GM12872 (cell line): ENCODE data around the gene PPP1CA.

Source experiments
- TF ChIP-seq, protein P1 (sequence below): IDR thresholded peaks from 3 replicates; pipeline ENCODE4 v1.5.1; 2011; ENCODE audit warnings: low read depth, mild to moderate bottlenecking, low read length, moderate library complexity; ENCODE audit not compliant: insufficient read depth

The PPP1CA gene

GRCh38 chr11:67432655-67433349 lies 31.1 kb upstream of the PPP1CA start:
- TF ChIP-seq, protein P1, sequence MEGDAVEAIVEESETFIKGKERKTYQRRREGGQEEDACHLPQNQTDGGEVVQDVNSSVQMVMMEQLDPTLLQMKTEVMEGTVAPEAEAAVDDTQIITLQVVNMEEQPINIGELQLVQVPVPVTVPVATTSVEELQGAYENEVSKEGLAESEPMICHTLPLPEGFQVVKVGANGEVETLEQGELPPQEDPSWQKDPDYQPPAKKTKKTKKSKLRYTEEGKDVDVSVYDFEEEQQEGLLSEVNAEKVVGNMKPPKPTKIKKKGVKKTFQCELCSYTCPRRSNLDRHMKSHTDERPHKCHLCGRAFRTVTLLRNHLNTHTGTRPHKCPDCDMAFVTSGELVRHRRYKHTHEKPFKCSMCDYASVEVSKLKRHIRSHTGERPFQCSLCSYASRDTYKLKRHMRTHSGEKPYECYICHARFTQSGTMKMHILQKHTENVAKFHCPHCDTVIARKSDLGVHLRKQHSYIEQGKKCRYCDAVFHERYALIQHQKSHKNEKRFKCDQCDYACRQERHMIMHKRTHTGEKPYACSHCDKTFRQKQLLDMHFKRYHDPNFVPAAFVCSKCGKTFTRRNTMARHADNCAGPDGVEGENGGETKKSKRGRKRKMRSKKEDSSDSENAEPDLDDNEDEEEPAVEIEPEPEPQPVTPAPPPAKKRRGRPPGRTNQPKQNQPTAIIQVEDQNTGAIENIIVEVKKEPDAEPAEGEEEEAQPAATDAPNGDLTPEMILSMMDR, result no peak

DNA sequence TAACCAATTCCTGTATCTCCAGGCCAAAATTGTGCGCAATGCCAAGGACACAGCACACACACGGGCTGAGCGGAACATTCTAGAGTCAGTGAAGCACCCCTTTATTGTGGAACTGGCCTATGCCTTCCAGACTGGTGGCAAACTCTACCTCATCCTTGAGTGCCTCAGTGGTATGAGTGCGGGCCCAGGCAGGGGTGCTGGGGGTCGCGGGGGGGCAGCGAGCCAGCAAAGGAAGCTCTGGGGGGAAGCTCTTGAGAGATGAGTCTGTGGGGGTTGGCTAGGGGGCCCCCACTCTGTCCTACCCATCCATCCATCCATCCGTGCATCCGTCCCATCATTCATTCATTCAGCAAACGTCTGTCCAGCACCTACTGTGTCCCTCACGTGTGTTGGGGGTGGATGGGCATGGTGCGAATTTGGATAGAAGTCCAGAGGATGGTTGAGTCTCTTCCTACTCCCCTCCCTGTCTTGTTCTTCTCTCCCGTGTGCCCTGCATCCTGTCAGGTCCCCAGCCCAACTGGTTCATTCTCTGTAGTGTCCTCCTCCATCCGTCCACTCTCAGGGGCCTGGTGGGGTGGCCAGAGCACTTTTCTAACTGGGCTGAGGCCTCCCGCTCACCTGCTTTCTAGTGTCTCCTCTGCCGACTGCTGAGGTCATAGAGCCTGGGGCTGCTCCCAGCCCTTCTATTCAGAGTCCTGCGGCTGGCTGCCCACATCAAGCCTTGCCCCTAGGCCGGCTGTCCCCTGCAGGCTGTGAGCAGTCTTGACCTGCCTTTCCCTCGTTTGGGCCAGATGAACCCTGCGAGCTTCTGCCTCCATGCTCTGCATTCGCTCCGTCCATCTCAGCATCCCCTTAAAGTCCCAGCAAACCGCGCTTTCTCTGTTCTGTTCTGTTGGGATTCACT lies 29.9 kb upstream of the PPP1CA start:
- TF ChIP-seq, protein P1, result no peak

- TF ChIP-seq, protein P1, result no peak
These were observed 28.1 kb upstream of the PPP1CA start for GRCh38 chr11:67429722-67430121.

DNA sequence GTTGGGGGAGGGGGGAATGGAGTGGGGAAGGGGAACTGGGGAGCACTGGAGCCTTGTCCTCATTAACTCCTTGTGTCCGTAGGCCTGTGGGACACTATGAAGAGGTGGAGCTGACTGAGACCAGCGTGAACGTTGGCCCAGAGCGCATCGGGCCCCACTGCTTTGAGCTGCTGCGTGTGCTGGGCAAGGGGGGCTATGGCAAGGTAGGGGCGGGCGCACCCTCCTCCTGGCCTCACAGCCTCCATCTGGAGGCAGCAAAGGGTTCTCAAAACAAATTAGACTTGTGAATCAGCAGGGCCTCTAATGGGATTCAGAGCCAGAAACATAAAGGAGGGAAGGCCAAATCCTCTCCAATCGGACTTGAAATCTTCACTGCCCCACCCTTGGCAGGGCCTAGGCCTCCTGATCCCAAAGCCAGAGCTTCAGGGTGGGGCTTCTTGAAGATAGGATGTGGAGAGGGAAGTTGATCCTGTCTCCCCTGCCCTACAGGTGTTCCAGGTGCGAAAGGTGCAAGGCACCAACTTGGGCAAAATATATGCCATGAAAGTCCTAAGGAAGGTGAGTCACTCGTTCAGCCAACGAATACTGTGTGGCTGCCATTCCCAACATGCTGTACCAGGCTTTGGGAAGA lies 27.5 kb upstream of the PPP1CA start:
- TF ChIP-seq, protein P1, result no peak

DNA sequence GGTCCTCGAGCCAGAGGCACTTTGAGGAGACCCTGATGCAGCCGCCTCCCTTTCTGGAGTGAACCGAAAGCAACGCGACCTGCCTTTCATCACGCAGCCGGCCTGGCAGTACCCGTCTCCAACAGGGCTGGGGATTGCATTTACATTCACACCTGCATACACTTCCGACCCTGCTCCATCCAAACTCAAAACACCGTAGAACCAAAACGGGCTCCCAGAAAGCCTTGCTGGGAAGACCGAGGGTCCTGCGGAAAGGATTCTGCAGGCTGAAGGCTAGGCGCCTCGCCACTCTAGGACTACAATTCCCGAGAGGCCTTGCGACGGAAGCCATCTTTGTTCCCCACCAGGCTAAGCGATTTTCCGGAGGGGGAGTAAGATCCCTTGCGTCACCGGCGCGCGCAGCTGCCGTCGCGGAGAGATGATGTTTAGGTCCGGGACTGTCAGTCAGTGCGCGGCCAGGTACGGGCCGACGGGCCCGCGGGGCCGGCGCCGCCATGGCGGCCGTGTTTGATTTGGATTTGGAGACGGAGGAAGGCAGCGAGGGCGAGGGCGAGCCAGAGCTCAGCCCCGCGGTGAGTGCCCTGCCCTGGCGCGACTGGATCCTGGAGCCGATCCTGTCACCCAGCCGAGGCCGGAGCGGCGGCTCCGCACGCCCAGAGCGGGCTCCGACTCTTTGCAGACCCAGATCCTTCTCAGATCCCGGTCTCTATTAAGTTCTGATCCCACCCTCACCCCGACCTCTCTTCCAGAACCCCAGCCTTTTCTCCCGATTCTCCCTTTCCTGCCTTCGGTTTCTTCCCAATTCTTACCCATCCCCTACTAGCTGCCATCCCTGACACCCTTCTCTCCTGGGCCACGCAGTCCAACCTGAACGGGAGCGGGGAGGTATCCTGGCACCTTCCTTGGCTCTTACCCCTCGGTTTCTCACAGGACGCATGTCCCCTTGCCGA lies 26.7 kb upstream of the PPP1CA start, which contains the start of gene RPS6KB2:
TSS of gene RPS6KB2 (plus strand) at position 443 of the 950 bp plus-strand sequence. CDS start at position 495, 52 bp downstream.
- TF ChIP-seq, protein P1, result no peak

GRCh38 chr11:67423891-67424613 lies 22.4 kb upstream of the PPP1CA start:
- TF ChIP-seq, protein P1, result no peak
